ENCODE results near the gene TELO2.

The TELO2 gene

DNA sequence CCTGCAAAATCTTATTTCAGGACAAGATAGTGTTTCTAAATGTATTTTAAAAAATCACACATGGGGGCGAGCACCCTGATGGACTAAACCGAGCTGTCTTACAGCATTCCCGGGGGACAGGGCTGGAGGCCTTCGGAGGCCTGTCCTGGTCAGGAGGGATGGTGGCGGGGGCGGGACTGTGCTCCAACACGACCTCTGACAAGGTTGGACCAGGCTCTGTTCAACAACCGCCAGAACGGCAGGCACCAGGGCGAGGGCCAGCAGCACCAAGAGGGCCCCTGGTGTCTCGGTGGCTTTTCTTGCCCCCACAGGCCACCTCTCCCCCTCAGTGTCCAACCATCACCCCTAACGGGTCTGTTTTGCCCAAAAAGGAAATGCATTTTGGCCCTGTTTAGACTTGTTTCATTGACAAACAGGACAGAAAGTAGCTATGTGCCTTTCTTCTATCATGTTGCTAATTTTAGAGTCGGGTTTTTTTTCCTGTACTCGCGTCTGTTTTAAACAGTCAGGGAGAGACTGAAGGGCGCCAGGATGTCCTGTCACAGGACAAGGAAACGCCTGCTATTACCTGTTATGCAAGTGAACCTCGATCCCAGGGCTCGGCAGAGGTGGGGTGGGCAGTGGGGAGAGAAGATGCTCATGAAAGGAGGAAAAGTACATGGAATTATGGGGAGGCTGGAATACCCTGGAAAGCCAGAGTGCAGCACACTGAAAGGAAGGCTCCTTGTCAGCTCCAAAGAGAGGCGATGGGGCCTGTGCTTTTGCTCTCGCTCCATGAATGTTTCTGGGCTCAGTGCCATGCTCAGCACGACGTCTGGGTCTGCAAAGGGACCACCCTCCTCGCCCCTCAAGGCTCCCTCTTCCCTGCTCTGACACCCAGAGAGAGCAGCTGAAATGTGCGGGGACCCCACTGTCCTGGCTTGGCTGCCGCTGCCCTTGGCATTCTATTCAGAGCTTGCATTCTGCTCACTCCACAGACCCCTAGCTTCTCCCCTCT is 52.2 kb downstream of the TELO2 start:
- H3K23ac ChIP-seq (ENCODE audit: low read depth, low read length, poor library complexity) = peak overlapping the region; percentile 85
- no peak overlapping the region for H2AK5ac ChIP-seq (ENCODE audit: low read depth, low read length)
- H3K27me3 ChIP-seq (ENCODE audit: control insufficient read depth in 3 of 3, insufficient read depth in 3 of 3, low read depth in 1 of 3, low read length in 3 of 3) = no peaks in the 10 kb centered on the region
- no peak for DNase-seq (ENCODE audit: low spot score)
- H4K8ac ChIP-seq (ENCODE audit: low read depth, low read length) = no peak overlapping the region
- no peaks in the 10 kb centered on the region for H3K4me1 ChIP-seq (ENCODE audit: control insufficient read depth in 2 of 2, insufficient read depth in 1 of 2, low read depth in 1 of 2, low read length in 2 of 2)
- H3K27ac ChIP-seq (replicated peaks; ENCODE audit: low read length) = no peak overlapping the region
- H2AFZ ChIP-seq (ENCODE audit: low read length) = no peak overlapping the region
- no peak overlapping the region for H2BK5ac ChIP-seq (ENCODE audit: low read length)
- no peak overlapping the region for H3K4me3 ChIP-seq (ENCODE audit: low read length in 2 of 2)
- no peak overlapping the region for H3K9ac ChIP-seq (ENCODE audit: low read depth, low read length, poor library complexity)
- no peak overlapping the region for H3K14ac ChIP-seq (ENCODE audit: low read length)
- no peak overlapping the region for H3K4me2 ChIP-seq (ENCODE audit: insufficient read depth, low read length, poor library complexity, severe bottlenecking)
- H3K18ac ChIP-seq (ENCODE audit: low read length) = no peak overlapping the region
- H3K4ac ChIP-seq (ENCODE audit: low read length) = no peak overlapping the region
- H3K9me3 ChIP-seq (replicated peaks in 1 of 2; ENCODE audit: control insufficient read depth in 2 of 2, insufficient read depth in 1 of 2, low read depth in 1 of 2, low read length in 2 of 2) = no peaks in the 10 kb centered on the region
- peaks cover 9% of the 10 kb centered on the region for H3K79me1 ChIP-seq (ENCODE audit: low read depth, low read length)
- H2BK15ac ChIP-seq (ENCODE audit: low read length) = no peak overlapping the region
- H2BK12ac ChIP-seq (ENCODE audit: low read length) = no peak overlapping the region
- WGBS, 2 donors (ENCODE audit: extremely low coverage in 2 of 2, insufficient read length in 2 of 2, insufficient replicate concordance in 1 of 2) = no CpG with 5 or more reads among the region's 26 CpGs
- H4K91ac ChIP-seq (ENCODE audit: low read depth, low read length, poor library complexity) = no peak overlapping the region
- H3K36me3 ChIP-seq (replicated peaks in 1 of 2; ENCODE audit: control insufficient read depth in 2 of 2, insufficient read depth in 2 of 2, low read length in 2 of 2) = peaks cover 6 to 18% of the 10 kb centered on the region in 2 donors
- H2BK120ac ChIP-seq (ENCODE audit: low read depth, low read length) = no peak overlapping the region

DNA sequence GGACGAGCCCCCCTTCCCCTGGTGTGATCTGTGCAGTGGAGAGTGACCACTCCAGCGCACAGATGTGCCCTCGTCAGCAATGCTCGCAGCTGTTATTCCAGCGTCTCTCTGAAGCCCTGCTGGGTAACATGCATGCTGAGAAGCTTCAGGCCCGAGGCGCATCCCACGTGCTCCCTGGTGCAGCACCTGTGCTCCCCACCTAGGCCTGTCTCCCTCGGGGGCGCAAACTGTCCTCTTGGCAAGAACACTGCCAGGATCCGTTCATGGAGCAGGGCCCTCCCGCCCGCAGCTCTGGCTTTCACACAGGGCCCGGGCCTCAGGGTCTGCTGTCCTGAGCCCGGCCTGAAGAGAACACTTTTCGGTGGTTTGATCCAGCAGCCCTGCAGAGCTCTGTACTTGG is 53.3 kb downstream of the TELO2 start:
- Histone ChIP-seq H3K4ac (ENCODE audit: low read length) (no peak overlapping the region), H2AFZ (ENCODE audit: low read length) (no peak overlapping the region), H3K14ac (ENCODE audit: low read length) (no peak overlapping the region), H2AK5ac (ENCODE audit: low read depth, low read length) (no peak overlapping the region), H3K27ac (replicated peaks; ENCODE audit: low read length) (no peak overlapping the region), H3K4me1 (ENCODE audit: control insufficient read depth in 2 of 2, insufficient read depth in 1 of 2, low read depth in 1 of 2, low read length in 2 of 2) (no peaks in the 10 kb centered on the region), H3K79me1 (ENCODE audit: low read depth, low read length) (peaks cover 7% of the 10 kb centered on the region), H2BK120ac (ENCODE audit: low read depth, low read length) (no peak overlapping the region), H2BK12ac (ENCODE audit: low read length) (no peak overlapping the region), H3K4me2 (ENCODE audit: insufficient read depth, low read length, poor library complexity, severe bottlenecking) (no peak overlapping the region), H4K91ac (ENCODE audit: low read depth, low read length, poor library complexity) (no peak overlapping the region), H2BK15ac (ENCODE audit: low read length) (no peak overlapping the region), H3K9me3 (replicated peaks in 1 of 2; ENCODE audit: control insufficient read depth in 2 of 2, insufficient read depth in 1 of 2, low read depth in 1 of 2, low read length in 2 of 2) (no peaks in the 10 kb centered on the region), H2BK5ac (ENCODE audit: low read length) (peak overlapping the region; percentile 29), H3K36me3 (replicated peaks in 1 of 2; ENCODE audit: control insufficient read depth in 2 of 2, insufficient read depth in 2 of 2, low read length in 2 of 2) (peaks cover 9 to 20% of the 10 kb centered on the region in 2 donors), H3K4me3 (ENCODE audit: low read length in 2 of 2) (no peak overlapping the region), H3K9ac (ENCODE audit: low read depth, low read length, poor library complexity) (peak overlapping the region; percentile 55), H4K8ac (ENCODE audit: low read depth, low read length) (no peak overlapping the region), H3K27me3 (ENCODE audit: control insufficient read depth in 3 of 3, insufficient read depth in 3 of 3, low read depth in 1 of 3, low read length in 3 of 3) (no peaks in the 10 kb centered on the region), H3K23ac (ENCODE audit: low read depth, low read length, poor library complexity) (no peak overlapping the region), H3K18ac (ENCODE audit: low read length) (no peak overlapping the region)
- no CpG with 5 or more reads among the region's 16 CpGs for WGBS, 2 donors (ENCODE audit: extremely low coverage in 2 of 2, insufficient read length in 2 of 2, insufficient replicate concordance in 1 of 2)
- DNase-seq (ENCODE audit: low spot score) = no peak

DNA sequence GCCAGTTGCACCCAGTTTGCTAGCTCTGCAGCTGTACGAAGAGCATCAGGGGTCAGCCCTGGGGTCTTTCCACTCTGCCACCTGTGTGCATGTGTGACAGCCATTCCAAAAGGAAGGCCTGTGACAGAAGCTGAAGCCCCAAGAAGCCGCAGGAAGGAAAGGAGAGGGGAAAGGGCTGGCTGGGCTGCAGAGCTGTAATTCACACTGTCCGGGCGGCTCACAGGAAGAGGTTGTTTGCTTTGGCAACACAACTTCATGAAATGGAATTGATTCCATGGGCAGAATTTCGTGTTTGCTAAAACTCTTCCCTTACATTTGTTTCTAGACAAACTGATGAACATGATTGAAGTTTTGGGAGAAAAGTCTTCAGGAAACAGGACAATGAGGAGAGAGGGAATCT is 55.1 kb downstream of the TELO2 start:
- Histone ChIP-seq H3K18ac (ENCODE audit: low read length) (no peak overlapping the region), H3K4me1 (ENCODE audit: control insufficient read depth in 2 of 2, insufficient read depth in 1 of 2, low read depth in 1 of 2, low read length in 2 of 2) (no peaks in the 10 kb centered on the region), H2AK5ac (ENCODE audit: low read depth, low read length) (no peak overlapping the region), H3K4me2 (ENCODE audit: insufficient read depth, low read length, poor library complexity, severe bottlenecking) (no peak overlapping the region), H3K27ac (replicated peaks; ENCODE audit: low read length) (no peak overlapping the region), H4K91ac (ENCODE audit: low read depth, low read length, poor library complexity) (no peak overlapping the region), H3K4ac (ENCODE audit: low read length) (no peak overlapping the region), H2BK5ac (ENCODE audit: low read length) (no peak overlapping the region), H3K4me3 (ENCODE audit: low read length in 2 of 2) (no peak overlapping the region), H3K23ac (ENCODE audit: low read depth, low read length, poor library complexity) (no peak overlapping the region), H3K14ac (ENCODE audit: low read length) (no peak overlapping the region), H3K9me3 (replicated peaks in 1 of 2; ENCODE audit: control insufficient read depth in 2 of 2, insufficient read depth in 1 of 2, low read depth in 1 of 2, low read length in 2 of 2) (no peaks in the 10 kb centered on the region), H2BK120ac (ENCODE audit: low read depth, low read length) (no peak overlapping the region), H2AFZ (ENCODE audit: low read length) (no peak overlapping the region), H2BK15ac (ENCODE audit: low read length) (no peak overlapping the region), H4K8ac (ENCODE audit: low read depth, low read length) (no peak overlapping the region), H3K9ac (ENCODE audit: low read depth, low read length, poor library complexity) (no peak overlapping the region), H3K79me1 (ENCODE audit: low read depth, low read length) (peaks cover 3% of the 10 kb centered on the region), H3K27me3 (ENCODE audit: control insufficient read depth in 3 of 3, insufficient read depth in 3 of 3, low read depth in 1 of 3, low read length in 3 of 3) (peaks cover 0 to 1% (median 0%) of the 10 kb centered on the region in 3 experiments), H3K36me3 (replicated peaks in 1 of 2; ENCODE audit: control insufficient read depth in 2 of 2, insufficient read depth in 2 of 2, low read length in 2 of 2) (peaks cover 12 to 29% of the 10 kb centered on the region in 2 donors), H2BK12ac (ENCODE audit: low read length) (no peak overlapping the region)
- WGBS, 2 donors (ENCODE audit: extremely low coverage in 2 of 2, insufficient read length in 2 of 2, insufficient replicate concordance in 1 of 2) = no CpG with 5 or more reads among the region's 5 CpGs
- no peak for DNase-seq (ENCODE audit: low spot score)

DNA sequence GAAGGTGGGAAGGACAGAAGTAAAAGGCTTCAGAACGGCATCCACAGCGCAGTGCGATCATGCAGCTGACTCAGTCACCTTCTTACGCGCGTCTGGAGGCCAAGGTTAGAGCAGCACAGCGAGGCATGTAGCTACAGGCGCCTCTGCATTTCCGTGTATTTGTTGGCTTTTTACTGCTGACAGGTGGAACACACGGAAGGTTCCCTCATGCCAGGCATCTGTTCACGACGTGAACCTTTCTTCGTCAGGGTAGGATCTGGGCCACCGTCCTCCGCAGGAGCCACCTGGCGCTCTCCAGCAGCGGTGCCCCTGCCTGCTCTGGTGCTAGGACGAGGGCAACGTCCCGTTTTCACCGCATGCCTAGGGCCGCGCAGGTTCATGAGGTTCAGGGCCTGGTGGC is 55.6 kb downstream of the TELO2 start:
- Histone ChIP-seq H3K14ac (ENCODE audit: low read length) (no peak overlapping the region), H2AFZ (ENCODE audit: low read length) (no peak overlapping the region), H3K9me3 (replicated peaks in 1 of 2; ENCODE audit: control insufficient read depth in 2 of 2, insufficient read depth in 1 of 2, low read depth in 1 of 2, low read length in 2 of 2) (no peaks in the 10 kb centered on the region), H2BK15ac (ENCODE audit: low read length) (no peak overlapping the region), H3K4me3 (ENCODE audit: low read length in 2 of 2) (no peak overlapping the region), H3K9ac (ENCODE audit: low read depth, low read length, poor library complexity) (peak overlapping the region; percentile 50), H3K27ac (replicated peaks; ENCODE audit: low read length) (no peak overlapping the region), H2BK120ac (ENCODE audit: low read depth, low read length) (no peak overlapping the region), H4K8ac (ENCODE audit: low read depth, low read length) (no peak overlapping the region), H3K79me1 (ENCODE audit: low read depth, low read length) (peaks cover 3% of the 10 kb centered on the region), H3K36me3 (replicated peaks in 1 of 2; ENCODE audit: control insufficient read depth in 2 of 2, insufficient read depth in 2 of 2, low read length in 2 of 2) (peaks cover 12 to 32% of the 10 kb centered on the region in 2 donors), H4K91ac (ENCODE audit: low read depth, low read length, poor library complexity) (no peak overlapping the region), H2BK5ac (ENCODE audit: low read length) (no peak overlapping the region), H3K18ac (ENCODE audit: low read length) (no peak overlapping the region), H3K4me2 (ENCODE audit: insufficient read depth, low read length, poor library complexity, severe bottlenecking) (no peak overlapping the region), H2BK12ac (ENCODE audit: low read length) (no peak overlapping the region), H2AK5ac (ENCODE audit: low read depth, low read length) (no peak overlapping the region), H3K27me3 (ENCODE audit: control insufficient read depth in 3 of 3, insufficient read depth in 3 of 3, low read depth in 1 of 3, low read length in 3 of 3) (peaks cover 0 to 1% (median 0%) of the 10 kb centered on the region in 3 experiments), H3K23ac (ENCODE audit: low read depth, low read length, poor library complexity) (no peak overlapping the region), H3K4ac (ENCODE audit: low read length) (no peak overlapping the region), H3K4me1 (ENCODE audit: control insufficient read depth in 2 of 2, insufficient read depth in 1 of 2, low read depth in 1 of 2, low read length in 2 of 2) (no peaks in the 10 kb centered on the region)
- no CpG with 5 or more reads among the region's 23 CpGs for whole genome bisulfite sequencing, 2 donors (ENCODE audit: extremely low coverage in 2 of 2, insufficient read length in 2 of 2, insufficient replicate concordance in 1 of 2)
- DNase-seq (ENCODE audit: low spot score) = no peak
